GM23248 (cell line): ENCODE data around the gene CEACAM6. TPM values are rescaled to one million over a fixed set of nuclear protein-coding genes. Genes with fewer than 3 reads are reported as not detected.

Experiments
- DNase-seq: peaks from one replicate; pipeline ENCODE4 v3.0.0-alpha.2; 2015
- H2AFZ ChIP-seq: fragments of 200-600 bp; sonication (generic); 2 replicates; pipeline ENCODE4 v1.6.1; 2016; ENCODE audit warnings: antibody characterized with exemption
- H3F3A ChIP-seq: fragments of 200-600 bp; sonication (generic); 2 replicates; pipeline ENCODE4 v1.6.1; 2016; ENCODE audit warnings: mild to moderate bottlenecking, antibody characterized with exemption, mixed run types; ENCODE audit not compliant: insufficient read depth
- H3K27ac ChIP-seq: fragments of 200-600 bp; sonication (generic); 2 replicates; pipeline ENCODE4 v1.5.1; 2016; ENCODE audit warnings: mild to moderate bottlenecking
- H3K27me3 ChIP-seq: fragments of 200-600 bp; sonication (generic); replicated peaks from 2 replicates; pipeline ENCODE4 v1.6.1; 2016; ENCODE audit warnings: mild to moderate bottlenecking; ENCODE audit not compliant: insufficient read depth
- H3K36me3 ChIP-seq: fragments of 200-600 bp; sonication (generic); 2 replicates; pipeline ENCODE4 v1.6.1; 2016; ENCODE audit warnings: low read depth, mild to moderate bottlenecking
- H3K4me1 ChIP-seq: fragments of 200-600 bp; sonication (generic); 2 replicates; pipeline ENCODE4 v1.6.1; 2016; ENCODE audit warnings: mild to moderate bottlenecking; ENCODE audit not compliant: insufficient read depth
- H3K4me2 ChIP-seq: fragments of 200-600 bp; sonication (generic); one replicate; pipeline ENCODE4 v1.6.1; 2016; ENCODE audit warnings: mild to moderate bottlenecking; ENCODE audit not compliant: unreplicated experiment
- H3K4me3 ChIP-seq: fragments of 200-600 bp; sonication (generic); 2 replicates; pipeline ENCODE4 v1.5.1; 2016; ENCODE audit warnings: mild to moderate bottlenecking
- H3K79me2 ChIP-seq: fragments of 200-600 bp; sonication (generic); 2 replicates; pipeline ENCODE4 v1.6.1; 2016; ENCODE audit warnings: mild to moderate bottlenecking; ENCODE audit not compliant: insufficient read depth
- H3K9ac ChIP-seq: fragments of 200-600 bp; sonication (generic); 2 replicates; pipeline ENCODE4 v1.6.1; 2016; ENCODE audit warnings: mild to moderate bottlenecking
- H3K9me2 ChIP-seq: fragments of 200-600 bp; sonication (generic); 2 replicates; pipeline ENCODE4 v1.6.1; 2016; ENCODE audit warnings: mixed run types, mild to moderate bottlenecking, moderate library complexity; ENCODE audit not compliant: insufficient read depth
- H3K9me3 ChIP-seq: fragments of 200-600 bp; sonication (generic); one replicate; pipeline ENCODE4 v1.6.1; 2017; ENCODE audit warnings: low read depth
- H4K20me1 ChIP-seq: fragments of 200-600 bp; sonication (generic); 2 replicates; pipeline ENCODE4 v1.6.0; 2016; ENCODE audit not compliant: insufficient read depth
- EZH2 ChIP-seq: fragments of 200-600 bp; sonication (generic); IDR thresholded peaks from 2 replicates; pipeline ENCODE4 v1.6.1; 2018; ENCODE audit warnings: antibody characterized with exemption, mild to moderate bottlenecking; ENCODE audit not compliant: insufficient read depth, poor library complexity, severe bottlenecking
- EZH2phosphoT487 ChIP-seq: fragments of 200-600 bp; sonication (generic); IDR thresholded peaks from 2 replicates; pipeline ENCODE4 v1.6.1; 2018; ENCODE audit warnings: antibody characterized with exemption, moderate library complexity, mild to moderate bottlenecking, low read depth; ENCODE audit not compliant: insufficient read depth
- WGBS, 2 experiments: methylation state at CpG; one replicate each; pipeline ENCODE4 v1.1.6; 2015 to 2017; ENCODE audit warnings: low lambda C conversion rate in 2 of 2, low coverage in 1 of 2; ENCODE audit errors: missing lambda C conversion rate in 2 of 2; 5-methylcytosine and 5-hydroxymethylcytosine counted together
- in situ Hi-C: fragments of 300-500 bp; cut with MboI; formaldehyde crosslinking; loops from 2 replicates; pipeline ENCODE4 v1.15.0; 2020
- polyA plus RNA-seq: library from polyadenylated mRNA; unstranded; fragments of >200 nt; fragmentation: Nextera tagmentation; extraction: Ambion mirVana; gene quantifications from 2 replicates; pipeline ENCODE4 v1.2.1, GENCODE V29; 2016
- total RNA-seq: library from RNA; depleted of rRNA; stranded (reverse); fragments of >200 nt; shearing (Covaris generic); gene quantifications from 2 replicates; pipeline ENCODE4 v1.2.3, GENCODE V29; 2014

CEACAM6 gene
- total and polyA plus RNA-seq, 2 experiments from 2014 or later, result not detected

GRCh38 chr19:41714598-41714997 is 40.7 kb upstream of the CEACAM6 start:
- H4K20me1 ChIP-seq, result no peaks in the 10 kb centered on the region
- no peaks in the 10 kb centered on the region for H3K9me3 ChIP-seq
- no peak overlapping the region for H3K4me3 ChIP-seq
- no peak overlapping the region for H3K27ac ChIP-seq
- H3K36me3 ChIP-seq, result no peaks in the 10 kb centered on the region
- no peak overlapping the region for H3K4me2 ChIP-seq
- no peaks in the 10 kb centered on the region for H3F3A ChIP-seq
- no peak for TF ChIP-seq EZH2phosphoT487
- TF ChIP-seq EZH2, result no peak
- no peaks in the 10 kb centered on the region for H3K9me2 ChIP-seq
- no peak overlapping the region for H3K9ac ChIP-seq
- 11 to 17% methylated on average over 5 of the region's 5 CpGs for WGBS, 2 experiments
- H2AFZ ChIP-seq, result no peak overlapping the region
- no peaks in the 10 kb centered on the region for H3K79me2 ChIP-seq
- no peaks in the 10 kb centered on the region for H3K4me1 ChIP-seq
- DNase-seq, result no peak
- H3K27me3 ChIP-seq, result peaks cover 5% of the 10 kb centered on the region; the same call in 1 of the 2 replicates
- in situ Hi-C loops, result no loop called here

- WGBS, 2 experiments, result 12 to 15% methylated on average over 6 of the region's 6 CpGs
- peaks cover 6% of the 10 kb centered on the region; the same call in 1 of the 2 replicates for H3K27me3 ChIP-seq
- TF ChIP-seq EZH2phosphoT487, result no peak
- no peak for TF ChIP-seq EZH2
Measured at GRCh38 chr19:41718761-41719160, 36.6 kb upstream of the CEACAM6 start.

GRCh38 chr19:41720103-41720502 is 35.2 kb upstream of the CEACAM6 start:
- H3K27ac ChIP-seq, result no peak overlapping the region
- H3K4me1 ChIP-seq, result no peaks in the 10 kb centered on the region
- H3F3A ChIP-seq, result no peaks in the 10 kb centered on the region
- H2AFZ ChIP-seq, result no peak overlapping the region
- in situ Hi-C loops, result no loop called here
- H4K20me1 ChIP-seq, result no peaks in the 10 kb centered on the region
- no peak overlapping the region for H3K4me2 ChIP-seq
- WGBS, 2 experiments, result 44 to 62% methylated on average over 3 of the region's 3 CpGs
- H3K36me3 ChIP-seq, result no peaks in the 10 kb centered on the region
- no peak overlapping the region for H3K4me3 ChIP-seq
- H3K9me3 ChIP-seq, result no peaks in the 10 kb centered on the region
- H3K79me2 ChIP-seq, result no peaks in the 10 kb centered on the region
- TF ChIP-seq EZH2 (no peak), EZH2phosphoT487 (no peak)
- peaks cover 10% of the 10 kb centered on the region; the same call in 1 of the 2 replicates for H3K27me3 ChIP-seq
- no peaks in the 10 kb centered on the region for H3K9me2 ChIP-seq
- DNase-seq, result no peak
- H3K9ac ChIP-seq, result no peak overlapping the region

More at GRCh38 chr19:41718761-41719160, 36.6 kb upstream of the CEACAM6 start:
- Histone ChIP-seq H3K9me2 (no peaks in the 10 kb centered on the region), H3K9ac (no peak overlapping the region), H4K20me1 (no peaks in the 10 kb centered on the region), H3K27ac (no peak overlapping the region), H2AFZ (no peak overlapping the region), H3K4me1 (no peaks in the 10 kb centered on the region), H3K4me3 (no peak overlapping the region), H3K9me3 (no peaks in the 10 kb centered on the region), H3K4me2 (no peak overlapping the region), H3K79me2 (no peaks in the 10 kb centered on the region), H3F3A (no peaks in the 10 kb centered on the region), H3K36me3 (no peaks in the 10 kb centered on the region)
- in situ Hi-C loops, result no loop called here
- no peak for DNase-seq

- no peak overlapping the region for H3K4me2 ChIP-seq
- H3K36me3 ChIP-seq, result no peaks in the 10 kb centered on the region
- no peaks in the 10 kb centered on the region for H3K4me1 ChIP-seq
- H3K9me3 ChIP-seq, result no peaks in the 10 kb centered on the region
- no peaks in the 10 kb centered on the region for H3F3A ChIP-seq
- H3K4me3 ChIP-seq, result no peak overlapping the region
- H4K20me1 ChIP-seq, result no peaks in the 10 kb centered on the region
- H2AFZ ChIP-seq, result no peak overlapping the region
- 22 to 25% methylated on average over 5 of the region's 5 CpGs for WGBS, 2 experiments
- H3K27ac ChIP-seq, result no peak overlapping the region
- no peak overlapping the region for H3K9ac ChIP-seq
- in situ Hi-C loops, result no loop called here
- DNase-seq, result no peak
- no peaks in the 10 kb centered on the region for H3K9me2 ChIP-seq
- H3K79me2 ChIP-seq, result no peaks in the 10 kb centered on the region
- TF ChIP-seq EZH2, result no peak
- no peak for TF ChIP-seq EZH2phosphoT487
- H3K27me3 ChIP-seq, result peaks cover 33% of the 10 kb centered on the region
Measured at GRCh38 chr19:41726493-41726892, 28.8 kb upstream of the CEACAM6 start.

- Histone ChIP-seq H3K4me3 (no peak overlapping the region), H3K9ac (no peak overlapping the region), H3K27me3 (peaks cover 17% of the 10 kb centered on the region), H2AFZ (no peak overlapping the region), H3K4me2 (no peak overlapping the region), H4K20me1 (no peaks in the 10 kb centered on the region), H3K4me1 (no peaks in the 10 kb centered on the region), H3K9me3 (no peaks in the 10 kb centered on the region), H3K9me2 (no peaks in the 10 kb centered on the region), H3K36me3 (no peaks in the 10 kb centered on the region), H3K27ac (no peak overlapping the region), H3F3A (no peaks in the 10 kb centered on the region), H3K79me2 (no peaks in the 10 kb centered on the region)
- 26 to 27% methylated on average over 4 of the region's 4 CpGs for WGBS, 2 experiments
- no peak for TF ChIP-seq EZH2phosphoT487
- no peak for TF ChIP-seq EZH2
- DNase-seq, result no peak
- in situ Hi-C loops, result no loop called here
Measured at GRCh38 chr19:41734156-41734555, 21.2 kb upstream of the CEACAM6 start.
